H1 (cell line): Measurements from ENCODE around the gene DIP2C.

Experiments used
- SIRT6 ChIP-seq: IDR thresholded peaks from one replicate; pipeline ENCODE4 v1.7.1; 2012; ENCODE audit warnings: low read length, inconsistent platforms
- TF ChIP-seq, protein P1 (sequence below), 3 experiments: IDR thresholded peaks; 1 replicate in 2 of 3; 2 replicates in 1 of 3; pipeline versions ENCODE4 v1.5.1 to v1.6.1; 2011; ENCODE audit warnings: low read length in 3 of 3, mild to moderate bottlenecking in 3 of 3, inconsistent platforms in 2 of 3, low read depth in 1 of 3, moderate library complexity in 1 of 3; ENCODE audit not compliant: insufficient read depth in 1 of 3; ENCODE audit errors: control extremely low read depth in 1 of 3

DNA sequence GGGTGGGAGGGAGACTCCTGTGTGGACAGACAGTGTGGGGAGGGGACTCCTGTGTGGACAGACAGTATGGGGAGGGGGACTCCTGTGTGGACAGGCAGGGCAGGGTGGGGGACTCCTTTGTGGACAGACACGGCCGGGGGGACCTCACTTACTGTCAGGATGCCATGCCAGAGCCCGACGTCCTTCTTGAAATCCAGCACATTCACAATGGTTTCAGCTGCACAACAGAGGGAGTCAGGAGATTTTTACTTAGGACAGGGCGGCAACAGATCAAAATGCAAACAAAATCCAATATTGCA, 301.9 kb downstream of the DIP2C start:
- TF ChIP-seq, protein P1, sequence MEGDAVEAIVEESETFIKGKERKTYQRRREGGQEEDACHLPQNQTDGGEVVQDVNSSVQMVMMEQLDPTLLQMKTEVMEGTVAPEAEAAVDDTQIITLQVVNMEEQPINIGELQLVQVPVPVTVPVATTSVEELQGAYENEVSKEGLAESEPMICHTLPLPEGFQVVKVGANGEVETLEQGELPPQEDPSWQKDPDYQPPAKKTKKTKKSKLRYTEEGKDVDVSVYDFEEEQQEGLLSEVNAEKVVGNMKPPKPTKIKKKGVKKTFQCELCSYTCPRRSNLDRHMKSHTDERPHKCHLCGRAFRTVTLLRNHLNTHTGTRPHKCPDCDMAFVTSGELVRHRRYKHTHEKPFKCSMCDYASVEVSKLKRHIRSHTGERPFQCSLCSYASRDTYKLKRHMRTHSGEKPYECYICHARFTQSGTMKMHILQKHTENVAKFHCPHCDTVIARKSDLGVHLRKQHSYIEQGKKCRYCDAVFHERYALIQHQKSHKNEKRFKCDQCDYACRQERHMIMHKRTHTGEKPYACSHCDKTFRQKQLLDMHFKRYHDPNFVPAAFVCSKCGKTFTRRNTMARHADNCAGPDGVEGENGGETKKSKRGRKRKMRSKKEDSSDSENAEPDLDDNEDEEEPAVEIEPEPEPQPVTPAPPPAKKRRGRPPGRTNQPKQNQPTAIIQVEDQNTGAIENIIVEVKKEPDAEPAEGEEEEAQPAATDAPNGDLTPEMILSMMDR (IDR thresholded peaks at IDR 0.05; ENCODE audit: control extremely low read depth in 1 of 3, insufficient read depth in 1 of 3, low read depth in 1 of 3, low read length in 3 of 3), result no peak
- TF ChIP-seq SIRT6, result no peak
